ACC112 (cell line): ENCODE measurements around the gene MAML2.

ENCODE experiments used
- H2AFZ ChIP-seq: fragments of 200-600 bp; sonication (generic); one replicate; pipeline ENCODE4 v1.6.0; 2017; ENCODE audit warnings: antibody characterized with exemption, low read length; ENCODE audit not compliant: unreplicated experiment
- H3K27ac ChIP-seq: fragments of 200-600 bp; sonication (generic); 2 replicates; pipeline ENCODE4 v1.5.1; 2014; ENCODE audit warnings: low read depth, mild to moderate bottlenecking, antibody characterized with exemption, low read length, moderate library complexity
- H3K27me3 ChIP-seq: fragments of 200-600 bp; sonication (generic); 2 replicates; pipeline ENCODE4 v1.6.1; 2014; ENCODE audit warnings: mild to moderate bottlenecking, antibody characterized with exemption, low read length, moderate library complexity, mixed read lengths; ENCODE audit not compliant: insufficient read depth
- H3K36me3 ChIP-seq: fragments of 200-600 bp; sonication (generic); 2 replicates; pipeline ENCODE4 v1.6.1; 2016; ENCODE audit warnings: mild to moderate bottlenecking, antibody characterized with exemption, low read length, moderate library complexity, mixed read lengths; ENCODE audit not compliant: insufficient read depth
- H3K4me1 ChIP-seq: fragments of 200-600 bp; sonication (generic); one replicate; pipeline ENCODE4 v1.6.1; 2016; ENCODE audit warnings: low read length, mixed read lengths; ENCODE audit not compliant: insufficient read depth, unreplicated experiment, control insufficient read depth
- H3K4me3 ChIP-seq: fragments of 200-600 bp; sonication (generic); 2 replicates; pipeline ENCODE4 v1.5.1; 2014; ENCODE audit warnings: mild to moderate bottlenecking, low read depth, low read length
- H3K79me2 ChIP-seq: fragments of 200-600 bp; sonication (generic); one replicate; pipeline ENCODE4 v1.6.0; 2016; ENCODE audit warnings: low read length; ENCODE audit not compliant: control insufficient read depth, unreplicated experiment, insufficient read depth

The MAML2 gene

GRCh38 chr11:96199563-96200025 is 143.4 kb downstream of the MAML2 start:
- peaks cover 51% of the 10 kb centered on the region for H3K79me2 ChIP-seq
- no peaks in the 10 kb centered on the region for H3K27me3 ChIP-seq
- peaks cover 12% of the 10 kb centered on the region for H3K36me3 ChIP-seq
- peaks cover 33% of the 10 kb centered on the region for H3K4me1 ChIP-seq
- no peak overlapping the region for H3K4me3 ChIP-seq
- H2AFZ ChIP-seq: no peak overlapping the region
- H3K27ac ChIP-seq: peak overlapping the region; percentile 83

- H3K27me3 ChIP-seq: no peaks in the 10 kb centered on the region
- no peak overlapping the region for H2AFZ ChIP-seq
- no peak overlapping the region for H3K4me3 ChIP-seq
- no peak overlapping the region for H3K27ac ChIP-seq
- peaks cover 64% of the 10 kb centered on the region for H3K79me2 ChIP-seq
- H3K36me3 ChIP-seq: peaks cover 12% of the 10 kb centered on the region
- peaks cover 43% of the 10 kb centered on the region for H3K4me1 ChIP-seq
These were observed 144.9 kb downstream of the MAML2 start for GRCh38 chr11:96197801-96198701.

GRCh38 chr11:96197103-96197502 is 145.9 kb downstream of the MAML2 start:
- Histone ChIP-seq H3K36me3 (peaks cover 15% of the 10 kb centered on the region), H2AFZ (no peak overlapping the region), H3K4me1 (peaks cover 43% of the 10 kb centered on the region), H3K79me2 (peaks cover 67% of the 10 kb centered on the region), H3K27ac (no peak overlapping the region), H3K27me3 (no peaks in the 10 kb centered on the region), H3K4me3 (no peak overlapping the region)

- H3K27me3 ChIP-seq: no peaks in the 10 kb centered on the region
- no peak overlapping the region for H2AFZ ChIP-seq
- H3K36me3 ChIP-seq: peaks cover 19% of the 10 kb centered on the region
- no peak overlapping the region for H3K4me3 ChIP-seq
- no peak overlapping the region for H3K27ac ChIP-seq
- peaks cover 42% of the 10 kb centered on the region for H3K4me1 ChIP-seq
- H3K79me2 ChIP-seq: peaks cover 69% of the 10 kb centered on the region
These were observed 146.8 kb downstream of the MAML2 start for GRCh38 chr11:96196181-96196662.

GRCh38 chr11:96195671-96196070 is 147.3 kb downstream of the MAML2 start:
- Histone ChIP-seq H3K79me2 (peaks cover 70% of the 10 kb centered on the region), H3K27ac (no peak overlapping the region), H3K27me3 (no peaks in the 10 kb centered on the region), H2AFZ (no peak overlapping the region), H3K4me3 (no peak overlapping the region), H3K36me3 (peaks cover 19% of the 10 kb centered on the region), H3K4me1 (peaks cover 39% of the 10 kb centered on the region)

- Histone ChIP-seq H3K4me1 (peaks cover 39% of the 10 kb centered on the region), H3K36me3 (peaks cover 19% of the 10 kb centered on the region), H3K27me3 (no peaks in the 10 kb centered on the region), H3K79me2 (peaks cover 78% of the 10 kb centered on the region), H3K27ac (peak overlapping the region; percentile 5), H2AFZ (peak overlapping the region; percentile 42), H3K4me3 (peak overlapping the region; percentile 41; the same call in 1 of the 2 replicates)
These were observed 148.2 kb downstream of the MAML2 start for GRCh38 chr11:96194581-96195374.

- peaks cover 74% of the 10 kb centered on the region for H3K79me2 ChIP-seq
These were observed 149.1 kb downstream of the MAML2 start for GRCh38 chr11:96193745-96194443.

GRCh38 chr11:96191752-96192151 is 151.2 kb downstream of the MAML2 start:
- Histone ChIP-seq H2AFZ (no peak overlapping the region), H3K4me3 (no peak overlapping the region), H3K79me2 (peaks cover 66% of the 10 kb centered on the region), H3K36me3 (peaks cover 11% of the 10 kb centered on the region; the same call in 1 of the 2 replicates), H3K4me1 (peaks cover 63% of the 10 kb centered on the region), H3K27ac (no peak overlapping the region), H3K27me3 (no peaks in the 10 kb centered on the region)

More at GRCh38 chr11:96193745-96194443, 149.1 kb downstream of the MAML2 start:
- peaks cover 19% of the 10 kb centered on the region for H3K36me3 ChIP-seq
- peaks cover 41% of the 10 kb centered on the region for H3K4me1 ChIP-seq
- H3K27ac ChIP-seq: no peak overlapping the region
- no peaks in the 10 kb centered on the region for H3K27me3 ChIP-seq
- peak overlapping the region; percentile 41; the same call in 1 of the 2 replicates for H3K4me3 ChIP-seq
- no peak overlapping the region for H2AFZ ChIP-seq

- no peak overlapping the region for H2AFZ ChIP-seq
- H3K27ac ChIP-seq: peak overlapping the region; percentile 100
- no peaks in the 10 kb centered on the region for H3K27me3 ChIP-seq
- H3K4me3 ChIP-seq: no peak overlapping the region
- peaks cover 66% of the 10 kb centered on the region for H3K79me2 ChIP-seq
- H3K36me3 ChIP-seq: peaks cover 7% of the 10 kb centered on the region; the same call in 1 of the 2 replicates
- peaks cover 55% of the 10 kb centered on the region for H3K4me1 ChIP-seq
These were observed 153.6 kb downstream of the MAML2 start for GRCh38 chr11:96189351-96189750.
